ENCODE measurements around the gene MBTPS2.

DNA sequence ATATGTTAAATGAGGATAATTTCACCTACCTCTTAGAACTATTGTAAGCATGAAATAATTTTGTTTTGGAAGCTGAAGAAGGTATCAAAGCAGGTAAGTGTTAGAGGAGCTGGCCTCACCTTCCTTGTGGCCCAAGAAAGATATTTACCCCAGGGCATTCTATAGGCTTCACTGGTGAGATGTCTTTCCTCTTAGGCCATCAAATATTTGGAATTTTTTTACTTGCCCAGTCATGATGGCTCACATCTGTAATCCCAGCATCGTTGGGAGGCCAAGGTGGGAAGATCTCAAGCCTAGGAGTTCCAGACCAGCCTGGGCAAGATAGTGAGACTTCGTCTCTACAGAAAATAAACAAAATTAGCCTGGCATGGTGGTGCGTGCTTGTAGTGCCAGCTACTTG lies 95.0 kb downstream of the MBTPS2 start:
- TF ChIP-seq POLR2A (IDR thresholded peaks at IDR 0.05): no peak
- TF ChIP-seq CTCF (IDR thresholded peaks at IDR 0.05): no peak

All from stomach (tissue), 4 donors.